Epithelial cell of proximal tubule (primary cell): ENCODE results near the gene NDUFA6. TPM values are rescaled to one million over a fixed set of nuclear protein-coding genes. Genes with fewer than 3 reads are reported as not detected.
A peak's percentile ranks its signal among the peaks of the same experiment; 100 is the strongest.

Source experiments
- DNase-seq: peaks from one replicate; pipeline ENCODE4 v3.0.0-alpha.2; 2011; ENCODE audit warnings: low read depth
- H3K4me3 ChIP-seq: 2 replicates; pipeline ENCODE4 v1.5.1; 2011; ENCODE audit warnings: low read depth, mild to moderate bottlenecking, low read length
- total RNA-seq: library from RNA; depleted of rRNA; stranded (reverse); fragments of >200 nt; gene quantifications from 2 replicates; pipeline ENCODE4 v1.2.3, GENCODE V29; 2015
- TF ChIP-seq, protein P1 (sequence below): conservative IDR thresholded peaks from 2 replicates; pipeline ENCODE4 v1.5.1; 2012; ENCODE audit warnings: low read depth, mild to moderate bottlenecking, low read length

The NDUFA6 gene
- total RNA-seq, 1 donor from 2014 or later: 91.0 TPM

DNA sequence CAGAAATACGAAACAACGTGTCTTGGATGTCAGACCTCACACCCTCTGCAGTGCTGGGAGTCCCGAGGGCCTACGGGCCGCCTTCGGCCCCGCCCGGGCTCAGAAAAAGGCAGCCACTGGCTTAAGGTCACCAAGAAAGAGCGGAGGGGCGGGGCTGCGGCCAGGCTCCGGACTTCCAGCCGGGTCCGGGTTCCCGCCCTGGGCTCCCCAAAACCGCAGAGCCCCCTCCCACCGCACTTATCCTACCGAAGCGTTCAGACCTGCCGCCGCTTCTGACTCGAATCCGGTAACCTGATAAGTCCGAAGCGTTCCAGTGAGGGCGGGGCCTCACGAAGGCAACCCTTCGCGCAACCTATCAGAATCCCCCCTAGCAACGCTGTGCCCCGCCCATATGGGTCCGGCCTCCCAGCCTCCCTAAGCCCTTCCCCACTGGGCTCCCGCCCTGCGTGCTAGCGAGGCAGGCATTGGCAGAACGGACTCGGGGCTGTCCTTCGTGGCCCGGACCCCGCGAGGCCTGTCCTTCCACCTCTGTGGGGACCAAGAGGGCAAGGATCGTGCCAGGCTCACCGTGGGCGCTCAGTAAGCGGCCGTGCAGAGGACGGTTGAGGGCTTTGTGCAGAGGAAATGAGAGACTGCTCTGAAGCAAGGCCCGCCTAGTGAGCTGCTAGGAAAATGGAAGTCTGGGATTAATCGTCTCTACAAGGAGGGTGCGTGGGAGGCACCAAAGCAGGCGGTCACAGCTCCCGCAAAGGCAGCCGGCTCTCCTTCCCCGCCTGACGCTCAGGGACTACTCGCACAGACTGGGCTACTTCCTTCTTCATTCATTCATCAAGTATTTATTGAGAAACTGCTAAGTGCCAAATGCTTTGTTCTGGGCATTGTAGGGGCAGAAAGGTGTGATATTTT, 19.8 kb downstream of the NDUFA6 start, which contains the start of gene NAGA:
Gene NAGA (minus strand): TSS at position 296 of the 906 bp plus-strand sequence. CDS start 515 bp downstream, outside the sequence.
- peak; percentile 66 for DNase-seq
- TF ChIP-seq, protein P1, sequence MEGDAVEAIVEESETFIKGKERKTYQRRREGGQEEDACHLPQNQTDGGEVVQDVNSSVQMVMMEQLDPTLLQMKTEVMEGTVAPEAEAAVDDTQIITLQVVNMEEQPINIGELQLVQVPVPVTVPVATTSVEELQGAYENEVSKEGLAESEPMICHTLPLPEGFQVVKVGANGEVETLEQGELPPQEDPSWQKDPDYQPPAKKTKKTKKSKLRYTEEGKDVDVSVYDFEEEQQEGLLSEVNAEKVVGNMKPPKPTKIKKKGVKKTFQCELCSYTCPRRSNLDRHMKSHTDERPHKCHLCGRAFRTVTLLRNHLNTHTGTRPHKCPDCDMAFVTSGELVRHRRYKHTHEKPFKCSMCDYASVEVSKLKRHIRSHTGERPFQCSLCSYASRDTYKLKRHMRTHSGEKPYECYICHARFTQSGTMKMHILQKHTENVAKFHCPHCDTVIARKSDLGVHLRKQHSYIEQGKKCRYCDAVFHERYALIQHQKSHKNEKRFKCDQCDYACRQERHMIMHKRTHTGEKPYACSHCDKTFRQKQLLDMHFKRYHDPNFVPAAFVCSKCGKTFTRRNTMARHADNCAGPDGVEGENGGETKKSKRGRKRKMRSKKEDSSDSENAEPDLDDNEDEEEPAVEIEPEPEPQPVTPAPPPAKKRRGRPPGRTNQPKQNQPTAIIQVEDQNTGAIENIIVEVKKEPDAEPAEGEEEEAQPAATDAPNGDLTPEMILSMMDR: no peak
- peak within 1 kb of the TSS; percentile 67 for H3K4me3 ChIP-seq

- H3K4me3 ChIP-seq: peak overlapping the region; percentile 67
- TF ChIP-seq, protein P1: no peak
- DNase-seq: no peak
These were observed 20.6 kb downstream of the NDUFA6 start for GRCh38 chr22:42069801-42070516.

DNA sequence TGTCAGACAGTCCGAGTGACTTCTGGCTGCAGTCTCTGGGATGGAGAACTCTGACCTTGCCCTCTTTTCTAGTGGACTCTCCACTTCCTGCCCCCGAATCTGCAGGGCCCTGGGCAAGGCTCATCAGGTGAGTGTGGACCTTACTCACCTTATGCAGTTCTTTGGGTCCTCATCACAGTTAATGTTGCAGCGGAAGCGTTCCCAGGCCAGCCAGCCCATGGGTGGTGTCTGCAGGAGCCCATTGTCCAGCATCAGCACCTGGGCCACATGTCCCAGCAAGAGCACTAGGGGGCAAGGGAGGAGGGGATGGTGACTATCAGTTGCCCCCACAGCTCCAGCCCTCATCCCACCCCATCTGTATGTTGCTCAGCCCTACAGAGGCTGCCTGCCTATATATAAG, 22.3 kb downstream of the NDUFA6 start:
- H3K4me3 ChIP-seq: no peak overlapping the region
- TF ChIP-seq, protein P1: no peak
- DNase-seq: no peak

DNA sequence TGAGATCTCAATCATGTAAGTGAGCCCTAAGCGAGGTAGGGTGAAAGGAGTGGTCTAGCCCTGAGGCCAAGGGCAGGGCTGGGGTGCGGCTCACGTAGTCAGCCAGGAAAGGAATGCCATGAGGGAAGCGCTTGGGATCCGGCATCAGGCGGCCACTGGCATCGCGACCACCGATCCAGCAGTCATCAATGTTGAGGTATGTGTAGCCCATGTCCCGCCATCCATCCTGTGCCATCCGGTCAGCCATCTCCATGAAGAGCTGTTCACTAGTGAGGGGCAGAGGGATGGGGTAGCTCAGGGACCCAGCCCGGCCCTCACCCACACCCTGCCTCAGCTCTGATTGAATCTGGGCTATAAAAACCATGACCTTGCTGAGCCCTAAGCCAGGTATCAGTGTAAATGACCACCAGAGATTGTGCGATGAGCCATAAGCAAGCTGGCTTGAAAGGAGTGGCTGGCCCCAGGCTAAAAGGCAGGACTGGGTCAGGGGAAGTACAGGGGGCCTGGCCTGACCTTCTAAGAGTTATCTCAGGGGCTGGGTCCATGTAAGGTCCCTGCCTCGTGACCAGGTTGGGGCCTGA, 22.8 kb downstream of the NDUFA6 start:
- no peak for DNase-seq
- TF ChIP-seq, protein P1: no peak
- no peak overlapping the region for H3K4me3 ChIP-seq

DNA sequence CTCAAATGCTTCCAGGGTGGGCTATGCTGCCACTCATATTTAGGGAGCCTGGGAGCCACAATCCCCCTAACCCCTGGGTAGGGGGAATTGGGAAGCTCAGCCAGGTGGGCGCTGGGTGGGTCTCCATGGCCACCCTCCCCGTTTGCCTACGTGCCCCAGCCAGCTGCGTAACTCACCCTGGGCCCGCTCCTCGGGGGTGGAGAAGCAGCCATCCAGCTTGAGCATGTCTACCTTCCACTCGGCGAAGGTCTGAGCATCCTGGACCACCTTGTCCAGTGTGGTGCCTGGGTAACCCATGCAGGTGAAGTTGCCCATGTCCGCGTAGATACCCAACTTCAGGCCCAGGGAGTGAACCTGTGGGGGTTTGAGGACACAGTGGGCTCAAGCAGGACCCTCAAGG, 23.6 kb downstream of the NDUFA6 start:
- no peak for DNase-seq
- no peak overlapping the region for H3K4me3 ChIP-seq
- TF ChIP-seq, protein P1: no peak

GRCh38 chr22:42066126-42066761, 24.3 kb downstream of the NDUFA6 start:
- no peak overlapping the region for H3K4me3 ChIP-seq
- no peak for DNase-seq
- TF ChIP-seq, protein P1: no peak
